Measurements from ENCODE around the gene ZNF268.

DNA sequence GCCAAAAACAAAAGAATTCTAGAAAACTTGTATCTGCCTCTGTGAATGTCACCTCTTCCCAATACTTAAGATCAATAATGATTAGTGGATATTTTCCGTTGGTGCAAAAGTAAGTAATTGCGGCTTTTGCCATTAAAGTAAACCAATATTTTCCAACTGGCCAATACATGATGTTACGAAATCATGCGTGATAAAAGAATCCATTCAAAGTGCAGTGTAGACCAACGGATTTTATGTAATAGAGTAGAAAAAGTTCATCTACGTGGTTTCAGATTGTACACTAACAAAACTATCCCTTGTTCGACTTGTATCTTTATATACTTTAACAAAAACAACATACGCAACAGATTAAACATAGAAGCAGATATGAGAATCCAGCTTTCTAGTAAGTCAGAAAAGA is 626 bp upstream of the ZNF268 start:
- TF ChIP-seq EZH2phosphoT487 (IDR thresholded peaks at IDR 0.05; ENCODE audit: insufficient read depth, low read depth) (no peak), EZH2 (IDR thresholded peaks at IDR 0.05; ENCODE audit: insufficient read depth, poor library complexity, severe bottlenecking) (no peak)
